BE2C (cell line): ENCODE data around the gene POP7.
"Not testable (repeated sequence)": the region's sequence is repeated elsewhere in the genome, so short reads cannot be mapped to it uniquely, and the experiment has no call there.

Experiments used
- DNase-seq: peaks from one replicate; pipeline ENCODE4 v3.0.0-alpha.2; 2020
- H3K27me3 ChIP-seq: fragments of 250-450 bp; sonication (Bioruptor Pico); 2 replicates; pipeline ENCODE4 v1.5.1; 2020; ENCODE audit warnings: mild to moderate bottlenecking
- H3K36me3 ChIP-seq: fragments of 250-450 bp; sonication (Bioruptor Pico); 2 replicates; pipeline ENCODE4 v1.5.1; 2020; ENCODE audit warnings: mild to moderate bottlenecking
- H3K4me1 ChIP-seq: fragments of 250-450 bp; sonication (Bioruptor Pico); 2 replicates; pipeline ENCODE4 v1.5.1; 2020
- H3K4me3 ChIP-seq: 2 replicates; pipeline ENCODE4 v1.5.1; 2011; ENCODE audit warnings: low read depth, low read length
- H3K9me3 ChIP-seq: fragments of 250-450 bp; sonication (Bioruptor Pico); 2 replicates; pipeline ENCODE4 v1.5.1; 2020
- TF ChIP-seq, protein P1 (sequence below): IDR thresholded peaks from 2 replicates; pipeline ENCODE4 v1.5.1; 2012; ENCODE audit warnings: mild to moderate bottlenecking, low read depth, low read length

POP7 gene

DNA sequence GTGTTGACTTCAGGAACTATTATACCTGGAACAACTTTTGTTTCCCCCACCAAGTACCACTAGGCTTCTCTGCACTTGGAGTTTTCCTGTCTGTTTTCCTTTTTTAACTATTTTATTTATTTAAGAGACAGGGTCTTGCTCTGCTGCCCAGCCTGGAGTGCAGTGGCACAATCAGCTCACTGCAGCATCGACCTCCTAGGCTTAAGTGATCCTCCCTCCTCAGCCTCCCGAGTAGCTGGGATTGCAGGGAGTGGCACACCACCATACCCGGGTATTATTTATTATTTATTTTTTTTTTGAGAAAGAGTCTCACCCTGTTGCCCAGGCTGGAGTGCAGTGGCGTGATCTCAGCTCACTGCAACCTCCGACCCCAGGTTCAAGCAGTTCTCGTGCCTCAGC lies 9.8 kb upstream of the POP7 start:
- Histone ChIP-seq H3K4me3 (no peak overlapping the region), H3K9me3 (peaks cover 6% of the 10 kb centered on the region; the same call in 1 of the 2 replicates), H3K27me3 (peaks cover 33% of the 10 kb centered on the region), H3K4me1 (peaks cover 5% of the 10 kb centered on the region; the same call in 1 of the 2 replicates), H3K36me3 (0 out of 2 replicates have a peak, but pooled peaks cover 2% of the 10 kb centered on the region)
- TF ChIP-seq, protein P1, sequence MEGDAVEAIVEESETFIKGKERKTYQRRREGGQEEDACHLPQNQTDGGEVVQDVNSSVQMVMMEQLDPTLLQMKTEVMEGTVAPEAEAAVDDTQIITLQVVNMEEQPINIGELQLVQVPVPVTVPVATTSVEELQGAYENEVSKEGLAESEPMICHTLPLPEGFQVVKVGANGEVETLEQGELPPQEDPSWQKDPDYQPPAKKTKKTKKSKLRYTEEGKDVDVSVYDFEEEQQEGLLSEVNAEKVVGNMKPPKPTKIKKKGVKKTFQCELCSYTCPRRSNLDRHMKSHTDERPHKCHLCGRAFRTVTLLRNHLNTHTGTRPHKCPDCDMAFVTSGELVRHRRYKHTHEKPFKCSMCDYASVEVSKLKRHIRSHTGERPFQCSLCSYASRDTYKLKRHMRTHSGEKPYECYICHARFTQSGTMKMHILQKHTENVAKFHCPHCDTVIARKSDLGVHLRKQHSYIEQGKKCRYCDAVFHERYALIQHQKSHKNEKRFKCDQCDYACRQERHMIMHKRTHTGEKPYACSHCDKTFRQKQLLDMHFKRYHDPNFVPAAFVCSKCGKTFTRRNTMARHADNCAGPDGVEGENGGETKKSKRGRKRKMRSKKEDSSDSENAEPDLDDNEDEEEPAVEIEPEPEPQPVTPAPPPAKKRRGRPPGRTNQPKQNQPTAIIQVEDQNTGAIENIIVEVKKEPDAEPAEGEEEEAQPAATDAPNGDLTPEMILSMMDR: no peak
- DNase-seq: no peak

DNA sequence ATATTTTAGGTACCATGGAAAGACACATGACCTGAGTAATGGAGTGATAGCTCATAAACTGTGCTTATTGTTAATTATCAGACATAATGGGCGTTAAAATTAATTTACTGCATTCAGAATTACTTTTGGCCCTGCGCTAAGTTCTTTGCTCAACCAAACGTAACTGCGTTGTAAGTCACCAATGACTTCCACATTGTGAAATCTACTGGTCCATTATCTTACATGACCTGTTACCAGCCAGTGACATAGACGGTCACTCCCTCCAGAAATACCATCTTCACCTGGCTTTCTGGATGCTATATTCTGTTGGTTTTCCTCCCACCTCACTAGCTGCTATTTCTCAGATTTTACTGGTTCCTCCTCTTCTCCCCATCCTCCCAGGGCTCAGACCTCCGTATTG lies 6.9 kb upstream of the POP7 start:
- Histone ChIP-seq H3K36me3 (no peaks in the 10 kb centered on the region), H3K4me1 (no peaks in the 10 kb centered on the region), H3K27me3 (peaks cover 55% of the 10 kb centered on the region), H3K9me3 (peaks cover 6% of the 10 kb centered on the region; the same call in 1 of the 2 replicates), H3K4me3 (no peak overlapping the region)
- TF ChIP-seq, protein P1: no peak
- no peak for DNase-seq

DNA sequence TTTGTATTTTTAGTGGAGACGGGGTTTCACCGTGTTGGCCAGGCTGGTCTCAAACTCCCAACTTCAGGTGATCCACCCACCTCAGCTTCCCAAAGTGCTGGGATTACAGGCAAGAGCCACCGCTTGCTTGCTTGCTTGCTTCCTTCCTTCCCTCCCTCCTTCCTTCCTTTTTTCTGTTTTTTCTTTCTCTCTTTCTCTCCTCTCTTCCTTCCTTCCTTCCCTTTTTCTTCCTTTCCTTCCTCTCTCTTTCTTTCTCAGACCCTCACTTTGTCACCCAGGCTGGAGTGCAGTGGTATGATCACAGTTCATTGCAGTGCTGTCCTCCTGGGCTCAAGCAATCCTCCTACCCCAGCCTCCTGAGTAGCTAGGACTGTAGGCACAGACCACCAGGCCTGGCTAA lies 4.8 kb upstream of the POP7 start:
- not testable (repeated sequence) for H3K36me3 ChIP-seq, H3K4me3 ChIP-seq, DNase-seq, H3K4me1 ChIP-seq, H3K9me3 ChIP-seq
- peaks cover 52% of the 10 kb centered on the region for H3K27me3 ChIP-seq

DNA sequence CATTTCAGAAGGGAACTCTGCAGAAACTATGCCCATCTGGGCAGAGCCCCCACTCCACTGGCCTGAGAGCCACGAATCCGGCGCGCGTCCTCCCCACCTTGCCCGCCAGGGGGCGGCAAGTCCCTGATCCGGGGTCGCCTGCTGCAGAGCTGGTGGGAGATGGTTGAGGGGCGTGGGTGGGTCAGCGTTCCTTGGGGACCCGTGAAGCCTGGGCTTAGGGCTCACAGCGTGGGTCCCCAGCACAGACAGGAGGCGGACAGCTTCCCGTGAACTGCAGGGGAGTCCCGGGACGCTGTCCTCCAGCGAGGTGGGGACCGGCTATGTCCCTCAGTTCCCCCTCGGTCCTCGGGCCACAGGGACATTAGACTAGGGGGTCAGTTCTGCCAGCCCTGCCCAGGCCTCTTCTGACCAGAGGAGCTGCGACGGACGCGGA lies 585 bp upstream of the POP7 start:
- peaks cover 29% of the 10 kb centered on the region for H3K27me3 ChIP-seq
- peak; percentile 90 for DNase-seq
- peak overlapping the region; percentile 92 for H3K4me3 ChIP-seq
- no peaks in the 10 kb centered on the region; the same call in 1 of the 2 replicates for H3K4me1 ChIP-seq
- TF ChIP-seq, protein P1: peak; percentile 83
- no peaks in the 10 kb centered on the region for H3K9me3 ChIP-seq
- peaks cover 13% of the 10 kb centered on the region for H3K36me3 ChIP-seq

DNA sequence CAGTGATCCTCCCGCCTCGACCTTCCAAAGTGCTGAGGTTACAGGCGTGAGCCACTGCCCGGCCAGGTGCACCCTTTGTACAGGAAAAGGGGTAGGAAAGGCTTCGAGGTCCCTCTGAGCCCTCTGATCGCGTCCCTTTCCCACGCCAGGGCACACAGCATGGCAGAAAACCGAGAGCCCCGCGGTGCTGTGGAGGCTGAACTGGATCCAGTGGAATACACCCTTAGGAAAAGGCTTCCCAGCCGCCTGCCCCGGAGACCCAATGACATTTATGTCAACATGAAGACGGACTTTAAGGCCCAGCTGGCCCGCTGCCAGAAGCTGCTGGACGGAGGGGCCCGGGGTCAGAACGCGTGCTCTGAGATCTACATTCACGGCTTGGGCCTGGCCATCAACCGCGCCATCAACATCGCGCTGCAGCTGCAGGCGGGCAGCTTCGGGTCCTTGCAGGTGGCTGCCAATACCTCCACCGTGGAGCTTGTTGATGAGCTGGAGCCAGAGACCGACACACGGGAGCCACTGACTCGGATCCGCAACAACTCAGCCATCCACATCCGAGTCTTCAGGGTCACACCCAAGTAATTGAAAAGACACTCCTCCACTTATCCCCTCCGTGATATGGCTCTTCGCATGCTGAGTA lies 871 bp downstream of the POP7 start:
- H3K36me3 ChIP-seq: peaks cover 13% of the 10 kb centered on the region
- peaks cover 18% of the 10 kb centered on the region for H3K27me3 ChIP-seq
- H3K9me3 ChIP-seq: no peaks in the 10 kb centered on the region
- no peaks in the 10 kb centered on the region; the same call in 1 of the 2 replicates for H3K4me1 ChIP-seq
- H3K4me3 ChIP-seq: peak overlapping the region; percentile 92
- TF ChIP-seq, protein P1: no peak
- DNase-seq: no peak

DNA sequence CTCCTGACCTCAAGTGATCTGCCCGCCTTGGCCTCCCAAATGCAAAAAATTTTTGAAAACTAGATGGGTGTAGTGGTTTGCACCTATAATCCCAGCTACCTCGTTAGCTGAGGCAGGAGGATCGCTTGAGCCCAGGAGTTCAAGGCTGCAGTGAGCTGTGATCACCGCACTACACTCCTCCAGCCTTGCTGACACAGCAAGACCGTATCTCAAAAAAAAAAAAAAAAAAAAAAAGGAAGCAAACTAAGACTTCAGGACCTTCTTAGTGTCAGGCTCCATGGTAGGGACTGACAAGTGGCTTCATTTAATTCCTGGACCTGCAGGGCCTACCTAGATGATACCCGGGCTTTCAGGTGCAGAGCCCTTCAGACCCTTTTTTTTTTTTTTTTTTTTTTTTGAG lies 2.5 kb downstream of the POP7 start:
- TF ChIP-seq, protein P1: no peak
- no peak for DNase-seq
- H3K27me3 ChIP-seq: peaks cover 4% of the 10 kb centered on the region
- peaks cover 13% of the 10 kb centered on the region for H3K36me3 ChIP-seq
- no peaks in the 10 kb centered on the region; the same call in 1 of the 2 replicates for H3K4me1 ChIP-seq
- no peaks in the 10 kb centered on the region for H3K9me3 ChIP-seq
- H3K4me3 ChIP-seq: no peak overlapping the region
